ENCODE data around the gene P2RY6.

Gene P2RY6

GRCh38 chr11:73340164-73340563 lies 68.0 kb downstream of the P2RY6 start:
- DNase-seq, result no peak

DNA sequence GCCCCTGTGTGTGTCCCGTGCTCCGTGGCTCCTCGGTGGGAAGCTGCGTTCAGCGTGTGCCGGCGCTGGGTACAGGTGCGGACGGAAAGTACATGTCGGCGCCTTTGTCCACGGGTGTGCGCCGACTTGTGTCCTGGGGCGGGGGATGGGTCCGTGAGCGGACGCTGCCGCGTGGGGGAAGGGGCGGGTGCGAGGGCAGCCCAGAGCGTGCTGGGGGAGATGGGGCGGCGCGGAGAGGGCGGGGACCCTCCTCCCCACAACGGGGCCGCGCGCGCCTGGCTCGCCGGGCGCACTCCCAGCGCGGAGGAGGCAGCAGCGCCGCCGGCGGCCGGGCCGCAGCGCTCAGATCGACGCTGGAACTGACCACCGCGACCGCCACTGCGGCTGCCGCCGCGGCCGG lies 70.5 kb downstream of the P2RY6 start:
- no peak for DNase-seq

DNA sequence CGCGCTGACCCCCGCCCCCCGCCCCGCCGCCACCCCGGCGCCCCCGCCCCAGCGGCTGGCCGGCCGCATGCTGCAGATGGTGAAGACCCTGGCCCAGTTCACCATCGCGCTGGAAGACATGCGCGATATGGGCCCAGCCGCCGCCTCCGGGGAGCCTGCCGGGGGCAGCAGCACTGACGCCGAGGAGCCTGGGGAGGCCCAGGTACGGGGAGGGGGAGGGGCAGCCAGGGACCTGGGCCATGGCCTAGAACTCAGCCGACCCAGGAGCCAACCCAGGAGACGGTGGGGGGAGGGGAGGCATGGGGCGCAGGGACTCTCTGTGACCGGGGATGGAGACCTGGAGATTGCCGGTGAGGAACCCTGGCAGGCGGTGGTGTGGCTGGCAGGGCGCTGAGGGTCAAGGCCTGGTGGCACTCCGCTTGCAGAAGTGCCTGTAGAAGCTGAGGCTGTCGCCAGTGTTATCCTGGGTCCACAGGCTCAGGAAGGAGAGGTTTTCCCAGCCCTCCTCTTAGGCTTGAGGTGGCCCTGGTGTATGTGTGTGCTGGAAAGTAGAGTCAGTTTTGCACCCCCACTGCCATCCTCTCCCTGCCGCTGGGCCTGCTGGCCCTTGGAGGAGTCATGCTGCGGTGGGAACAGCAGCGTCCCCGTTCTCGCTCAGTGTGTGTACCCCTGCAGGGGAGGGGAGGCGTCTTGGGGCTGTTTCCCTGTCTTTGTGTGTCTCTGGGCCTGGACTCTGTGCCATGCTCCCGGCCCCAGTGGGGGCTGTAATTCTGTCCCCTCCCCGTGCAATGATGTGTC lies 71.1 kb downstream of the P2RY6 start:
- no peak for DNase-seq

GRCh38 chr11:73344191-73344607 lies 72.1 kb downstream of the P2RY6 start:
- DNase-seq, result no peak

DNA sequence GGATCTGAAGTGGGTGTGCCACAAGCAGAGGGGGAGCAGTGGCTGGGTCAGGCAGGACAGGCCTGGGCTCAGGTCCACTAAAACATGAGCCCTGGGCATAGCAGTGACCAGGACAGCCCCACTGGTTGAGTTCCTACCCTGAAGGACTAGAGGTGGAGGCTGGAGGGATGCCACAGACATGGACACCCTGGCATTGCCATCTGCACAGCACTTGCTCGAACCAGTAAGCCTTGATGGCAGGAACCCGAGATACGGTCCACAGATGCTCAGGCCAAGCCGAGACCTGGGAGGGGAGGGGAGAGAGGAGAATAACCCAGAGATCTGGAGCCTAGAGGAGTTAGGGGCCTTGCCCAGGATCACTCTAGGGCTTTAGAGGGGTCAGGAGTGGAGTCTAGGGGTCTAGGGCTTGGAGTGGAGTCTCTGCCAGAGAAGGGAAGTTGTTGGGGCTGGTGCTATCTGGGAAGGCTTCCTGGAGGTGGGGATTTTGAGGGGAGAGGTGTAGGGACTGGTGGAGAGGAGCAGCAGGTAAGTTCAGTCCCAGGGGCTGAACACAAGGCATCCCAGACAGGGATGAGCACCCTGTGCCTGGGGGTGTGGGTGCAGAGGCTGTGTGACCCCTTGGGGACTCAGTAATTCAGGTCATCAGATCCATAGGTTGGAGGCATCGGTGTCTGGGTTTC lies 73.5 kb downstream of the P2RY6 start:
- no peak for DNase-seq

- no peak for DNase-seq
Observed at GRCh38 chr11:73346186-73346935, 74.2 kb downstream of the P2RY6 start.

GRCh38 chr11:73347067-73347466 lies 74.9 kb downstream of the P2RY6 start:
- DNase-seq, result no peak
